CD4-positive, alpha-beta T cell treated with Interleukin-4 for 1 hour (primary cell): Measurements from ENCODE around the gene SLC31A2.
"Not testable (repeated sequence)": the region's sequence is repeated elsewhere in the genome, so short reads cannot be mapped to it uniquely, and the experiment has no call there.

Experiments used
- DNase-seq, 2 donors: peaks; one replicate each; pipeline ENCODE4 v3.0.0-alpha.2; 2020 to 2022

SLC31A2 gene, protein sequence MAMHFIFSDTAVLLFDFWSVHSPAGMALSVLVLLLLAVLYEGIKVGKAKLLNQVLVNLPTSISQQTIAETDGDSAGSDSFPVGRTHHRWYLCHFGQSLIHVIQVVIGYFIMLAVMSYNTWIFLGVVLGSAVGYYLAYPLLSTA

DNA sequence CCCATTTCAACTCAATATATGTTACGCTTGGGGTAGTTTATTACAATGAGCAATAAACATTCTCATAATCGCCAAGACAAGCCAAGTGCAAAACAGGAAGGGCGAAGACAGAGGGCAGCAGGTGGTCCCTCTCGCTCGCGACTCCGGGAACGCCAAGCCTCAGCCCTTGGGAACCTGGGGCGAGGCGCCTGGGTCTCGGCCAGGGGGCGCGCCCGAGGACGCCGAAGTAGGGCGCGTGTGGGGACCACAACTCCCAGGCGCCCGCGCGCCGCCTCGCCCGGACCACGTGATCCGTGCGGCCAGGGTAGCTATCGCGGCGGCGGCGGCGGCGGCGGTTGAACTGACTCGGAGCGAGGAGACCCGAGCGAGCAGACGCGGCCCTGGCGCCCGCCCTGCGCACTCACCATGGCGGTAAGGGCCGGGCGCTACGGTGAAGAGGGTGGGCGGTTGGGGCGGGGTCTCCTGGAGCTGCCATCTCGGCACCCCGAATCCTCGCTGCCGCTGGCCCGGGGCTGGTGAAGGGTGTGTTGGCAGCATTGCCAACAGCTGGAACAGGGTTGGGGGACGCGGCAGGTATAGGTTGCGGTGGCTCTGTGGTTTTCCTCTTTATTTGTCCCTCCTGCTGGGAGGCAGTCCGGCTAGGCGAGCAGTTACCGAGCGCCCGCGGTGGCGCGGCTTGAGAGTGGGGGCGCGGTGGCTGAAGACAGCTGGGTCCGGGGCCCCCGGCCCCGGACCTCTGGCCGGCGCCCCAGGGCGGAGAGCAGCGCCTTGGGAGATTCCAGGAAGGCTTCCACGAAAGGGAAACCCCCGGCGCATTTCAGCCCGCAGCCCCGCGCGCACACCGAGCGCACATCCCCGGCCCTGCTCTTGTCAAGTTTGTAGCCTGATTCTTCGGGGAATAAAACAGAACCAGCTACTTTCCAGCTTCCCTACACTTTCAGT lies at the start of gene SLC31A2:
TSS of gene SLC31A2 (plus strand) at position 338 of the 942 bp plus-strand sequence. CDS start at position 406, 68 bp downstream.
- DNase-seq, result peak; percentile 83

DNA sequence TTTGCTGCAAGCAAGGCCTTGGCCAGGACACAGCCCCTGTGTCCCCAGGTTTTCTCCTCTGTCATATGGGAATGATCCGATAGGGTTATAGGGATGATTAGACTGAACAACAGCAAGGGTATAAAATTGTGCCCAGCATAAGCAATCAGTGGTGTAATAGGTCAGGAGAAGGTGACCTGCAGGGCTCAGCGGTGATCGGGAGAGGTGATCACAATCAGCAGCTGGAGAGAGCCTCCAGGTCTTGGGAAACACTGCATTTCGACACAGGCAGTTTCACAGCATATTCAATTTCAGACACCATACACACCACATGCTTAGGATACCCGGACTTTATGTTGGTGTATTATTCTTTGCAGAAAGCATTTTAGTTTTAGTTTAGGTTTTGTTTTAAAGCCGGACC lies 45.5 kb upstream of the SLC31A2 start:
- not testable (repeated sequence) for DNase-seq

GRCh38 chr9:113111065-113111951 lies 39.5 kb upstream of the SLC31A2 start:
- not testable (repeated sequence) for DNase-seq

GRCh38 chr9:113112706-113113510 lies 37.9 kb upstream of the SLC31A2 start:
- peak in 1 of 2 donors; percentile 15 for DNase-seq

DNA sequence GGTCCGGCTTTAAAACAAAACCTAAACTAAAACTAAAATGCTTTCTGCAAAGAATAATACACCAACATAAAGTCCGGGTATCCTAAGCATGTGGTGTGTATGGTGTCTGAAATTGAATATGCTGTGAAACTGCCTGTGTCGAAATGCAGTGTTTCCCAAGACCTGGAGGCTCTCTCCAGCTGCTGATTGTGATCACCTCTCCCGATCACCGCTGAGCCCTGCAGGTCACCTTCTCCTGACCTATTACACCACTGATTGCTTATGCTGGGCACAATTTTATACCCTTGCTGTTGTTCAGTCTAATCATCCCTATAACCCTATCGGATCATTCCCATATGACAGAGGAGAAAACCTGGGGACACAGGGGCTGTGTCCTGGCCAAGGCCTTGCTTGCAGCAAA lies 32.0 kb upstream of the SLC31A2 start:
- not testable (repeated sequence) for DNase-seq

DNA sequence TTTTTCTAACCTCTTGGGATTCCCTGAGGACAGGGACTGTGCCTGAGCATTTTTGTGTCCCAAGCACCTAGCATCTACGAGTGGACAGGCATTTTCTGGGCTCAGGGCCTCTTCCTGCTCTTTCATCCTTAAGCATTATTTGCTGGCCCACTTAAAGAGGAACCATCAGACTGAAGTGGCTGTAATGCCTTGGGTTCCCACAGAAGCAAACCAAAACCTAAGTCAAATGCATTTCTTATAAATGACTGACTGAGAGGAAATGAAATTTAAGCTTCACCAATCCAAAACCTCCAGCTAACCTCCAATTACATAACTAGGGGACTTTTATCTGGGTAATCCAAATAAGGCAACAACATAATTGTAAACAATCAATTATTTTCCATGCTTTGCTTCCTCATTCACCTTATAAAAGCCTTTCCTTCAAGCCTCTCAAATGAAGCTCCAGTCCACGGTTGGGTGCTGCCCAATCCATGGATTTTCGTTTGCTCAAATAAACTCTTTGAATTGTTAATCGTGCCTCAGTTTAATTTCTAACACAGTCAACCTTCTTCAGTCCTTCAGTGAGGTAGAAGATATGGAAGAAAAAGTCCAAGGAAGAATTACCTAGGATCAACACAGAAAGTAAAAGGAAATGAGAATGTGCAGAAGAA lies 25.3 kb upstream of the SLC31A2 start:
- DNase-seq, result peak in 1 of 2 donors; percentile 11

DNA sequence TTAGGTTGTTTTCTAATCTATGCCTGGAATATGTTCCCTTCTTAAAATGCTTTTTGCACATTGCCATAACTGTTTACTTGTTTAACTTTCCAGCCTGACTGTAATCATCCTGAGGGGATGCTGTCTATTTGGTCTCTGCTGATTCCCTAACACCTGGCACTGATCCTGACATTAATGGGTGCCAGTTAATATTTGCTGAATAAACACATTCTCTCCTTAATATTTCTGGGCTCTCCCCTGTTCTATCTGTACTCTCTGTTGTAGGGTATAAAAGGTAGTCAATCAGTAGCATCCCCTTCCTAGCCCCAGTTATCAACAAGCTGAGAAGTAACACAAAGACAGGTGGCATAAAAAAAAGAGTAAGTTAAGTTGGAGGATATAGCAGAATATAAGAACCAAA lies 21.3 kb upstream of the SLC31A2 start:
- DNase-seq, result no peak

GRCh38 chr9:113129884-113130283 lies 20.9 kb upstream of the SLC31A2 start:
- DNase-seq, result no peak

- DNase-seq, result no peak
Observed at GRCh38 chr9:113131689-113132151, 19.1 kb upstream of the SLC31A2 start.

DNA sequence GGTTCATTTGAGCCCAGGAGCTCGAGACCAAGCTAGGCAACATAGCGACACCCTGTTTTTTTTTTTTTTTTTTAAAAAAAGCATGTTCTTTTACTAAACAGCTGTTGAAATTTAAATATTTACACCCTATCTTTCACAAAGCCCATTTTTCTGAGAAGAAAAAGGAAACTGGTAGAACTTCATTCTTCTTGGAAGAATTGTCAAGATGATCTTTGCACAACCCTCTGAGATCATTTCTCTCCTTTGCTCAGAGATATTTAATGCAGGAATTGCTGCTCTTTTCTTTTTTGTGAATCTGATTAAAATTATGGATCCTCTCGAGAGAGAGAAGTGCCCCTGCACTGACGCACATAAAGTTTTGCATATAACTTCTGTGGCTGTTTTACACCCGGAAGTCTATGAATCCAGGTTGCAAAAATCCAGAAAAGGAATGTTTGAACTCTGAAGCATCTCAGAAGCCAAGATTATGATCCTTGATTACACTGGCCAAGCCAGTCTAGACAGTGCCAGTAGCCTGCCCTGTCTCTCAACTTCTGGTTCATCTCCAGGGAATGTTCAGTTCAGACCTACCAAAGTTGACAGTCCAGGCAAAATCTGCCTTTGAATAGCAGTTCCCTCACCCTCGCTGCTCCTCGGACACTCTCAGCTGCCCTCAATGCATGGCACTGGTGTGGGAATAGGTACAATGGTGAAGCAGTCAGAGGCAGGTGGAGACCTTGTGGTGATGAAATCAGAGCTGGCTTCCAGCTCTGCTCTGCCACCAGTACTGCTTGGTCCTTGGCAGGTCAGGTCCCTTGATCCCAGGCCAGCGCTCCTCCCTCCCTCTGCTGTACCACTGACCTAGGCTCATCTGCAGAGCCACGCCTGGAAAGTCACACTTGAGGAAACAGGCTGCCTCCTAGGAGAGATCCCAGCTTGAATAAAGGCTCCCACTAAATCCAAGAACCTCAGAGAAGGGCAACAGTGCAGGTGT lies 13.3 kb upstream of the SLC31A2 start:
- DNase-seq, result no peak

- DNase-seq, result no peak
Observed at GRCh38 chr9:113138760-113139159, 12.0 kb upstream of the SLC31A2 start.

DNA sequence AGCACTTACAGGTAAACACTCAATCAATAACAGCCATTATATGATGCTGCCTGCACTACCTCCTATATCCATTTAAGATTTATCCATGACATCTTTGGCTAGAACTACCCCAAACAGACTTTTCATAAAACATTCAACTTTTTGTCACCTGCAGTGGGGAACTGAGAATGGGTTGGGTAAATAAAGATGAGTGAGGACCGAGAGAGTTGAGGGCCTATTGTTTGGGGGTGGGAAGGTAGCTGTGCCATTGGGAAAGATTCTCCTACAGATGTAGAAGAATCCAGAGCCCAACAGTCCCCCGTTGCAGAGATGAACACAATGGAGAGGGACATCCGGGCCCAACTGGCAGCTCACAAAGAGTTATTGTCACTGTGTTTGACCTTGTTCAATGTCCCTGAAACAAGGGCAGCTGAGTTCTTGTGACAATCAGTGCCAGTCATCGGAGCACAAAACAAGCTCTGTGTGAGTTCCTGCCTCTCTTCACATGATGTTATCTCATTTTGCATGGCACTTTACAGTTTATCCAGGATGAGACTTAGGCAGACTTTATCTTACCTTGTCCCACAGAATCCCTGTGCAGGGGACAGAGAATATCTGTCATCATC lies 11.5 kb upstream of the SLC31A2 start:
- no peak for DNase-seq

- no peak for DNase-seq
Observed at GRCh38 chr9:113139953-113140352, 10.9 kb upstream of the SLC31A2 start.

GRCh38 chr9:113140896-113141295 lies 9.9 kb upstream of the SLC31A2 start:
- DNase-seq, result not testable (repeated sequence)

DNA sequence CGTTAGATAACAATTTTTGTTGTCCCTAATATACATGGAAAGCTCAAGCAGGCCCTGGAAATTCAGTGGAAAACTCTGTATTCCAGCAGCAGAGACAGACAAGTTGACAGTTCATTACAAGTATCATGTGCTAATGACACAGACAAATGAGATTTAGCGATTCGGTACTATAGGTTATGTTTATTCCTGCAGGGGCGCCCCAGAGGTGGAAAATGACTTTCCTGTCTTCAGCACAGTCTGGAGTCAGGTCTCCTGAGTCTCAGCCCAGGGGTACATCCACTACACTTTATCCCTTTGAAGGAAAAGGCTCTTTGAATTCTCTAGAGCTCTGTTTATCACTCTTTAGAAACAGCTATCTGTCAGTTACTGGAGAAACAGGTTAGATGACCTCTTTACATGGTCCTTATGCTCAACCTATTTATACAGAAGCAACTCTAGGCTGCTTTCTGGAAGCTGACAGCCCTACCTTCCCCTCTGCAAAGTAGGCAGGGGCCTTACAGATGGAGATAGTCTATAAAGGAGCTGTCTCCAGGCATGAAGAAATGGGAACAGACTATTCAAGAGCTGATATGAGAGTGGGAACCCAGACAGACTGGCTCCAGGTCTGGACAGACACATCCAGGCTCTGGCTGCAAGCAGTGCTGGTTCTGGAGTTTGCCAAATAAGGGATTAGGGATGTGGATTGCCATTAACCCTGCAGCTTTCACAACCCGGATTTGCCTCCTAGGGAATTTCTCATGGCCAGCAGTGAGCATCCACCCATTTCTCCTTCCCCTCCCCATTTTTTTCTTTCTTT lies 7.2 kb upstream of the SLC31A2 start:
- DNase-seq, result no peak

- no peak for DNase-seq
Observed at GRCh38 chr9:113148372-113148705, 2.5 kb upstream of the SLC31A2 start.

DNA sequence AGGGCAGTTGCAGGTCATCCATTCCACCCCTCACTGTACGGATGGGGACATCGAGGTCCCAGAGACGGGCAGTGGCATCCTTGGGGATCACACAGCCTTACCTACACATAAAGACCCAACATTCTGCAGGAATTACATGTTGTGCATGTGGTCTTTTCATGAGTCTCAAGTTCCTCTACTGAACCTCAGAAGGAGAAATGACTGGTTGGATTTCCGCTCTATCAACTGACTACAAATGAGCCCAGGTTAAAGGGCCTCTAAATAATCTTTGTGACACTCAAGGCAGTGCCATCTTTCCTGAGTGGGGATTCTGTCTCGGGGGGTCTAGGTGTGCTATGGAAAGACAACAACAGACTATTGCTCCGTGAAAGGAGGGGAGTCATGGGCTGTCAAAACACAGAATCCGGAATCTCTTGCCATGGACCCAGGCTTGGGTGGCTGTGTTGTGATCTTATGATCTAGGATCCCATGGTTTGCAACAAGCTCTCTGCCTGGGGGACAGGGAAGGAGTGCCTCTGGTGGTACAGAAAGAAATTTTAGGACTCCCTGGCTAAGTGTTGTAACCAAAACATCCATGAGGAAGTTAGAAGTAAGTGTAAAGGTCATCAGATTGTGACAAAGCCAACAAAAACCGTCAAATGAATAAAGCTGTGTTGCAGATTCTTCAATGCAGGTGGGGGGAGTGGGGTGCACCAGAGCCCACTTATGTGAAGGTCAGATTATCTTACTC lies 1.9 kb upstream of the SLC31A2 start:
- DNase-seq, result no peak

GRCh38 chr9:113149561-113149960 lies 1.2 kb upstream of the SLC31A2 start:
- not testable (repeated sequence) for DNase-seq
